A375 (cell line): ENCODE measurements around the gene CCDC47. TPM values are rescaled to one million over a fixed set of nuclear protein-coding genes. Genes with fewer than 3 reads are reported as not detected.

Experiments used
- total RNA-seq: library from RNA; depleted of rRNA; stranded (reverse); fragments of >200 nt; shearing (Covaris generic); gene quantifications from 2 replicates; pipeline ENCODE4 v1.2.3, GENCODE V29; 2014; rRNA removed

The CCDC47 gene
- 73.7 and 79.6 TPM in 2 replicates for total RNA-seq

DNA sequence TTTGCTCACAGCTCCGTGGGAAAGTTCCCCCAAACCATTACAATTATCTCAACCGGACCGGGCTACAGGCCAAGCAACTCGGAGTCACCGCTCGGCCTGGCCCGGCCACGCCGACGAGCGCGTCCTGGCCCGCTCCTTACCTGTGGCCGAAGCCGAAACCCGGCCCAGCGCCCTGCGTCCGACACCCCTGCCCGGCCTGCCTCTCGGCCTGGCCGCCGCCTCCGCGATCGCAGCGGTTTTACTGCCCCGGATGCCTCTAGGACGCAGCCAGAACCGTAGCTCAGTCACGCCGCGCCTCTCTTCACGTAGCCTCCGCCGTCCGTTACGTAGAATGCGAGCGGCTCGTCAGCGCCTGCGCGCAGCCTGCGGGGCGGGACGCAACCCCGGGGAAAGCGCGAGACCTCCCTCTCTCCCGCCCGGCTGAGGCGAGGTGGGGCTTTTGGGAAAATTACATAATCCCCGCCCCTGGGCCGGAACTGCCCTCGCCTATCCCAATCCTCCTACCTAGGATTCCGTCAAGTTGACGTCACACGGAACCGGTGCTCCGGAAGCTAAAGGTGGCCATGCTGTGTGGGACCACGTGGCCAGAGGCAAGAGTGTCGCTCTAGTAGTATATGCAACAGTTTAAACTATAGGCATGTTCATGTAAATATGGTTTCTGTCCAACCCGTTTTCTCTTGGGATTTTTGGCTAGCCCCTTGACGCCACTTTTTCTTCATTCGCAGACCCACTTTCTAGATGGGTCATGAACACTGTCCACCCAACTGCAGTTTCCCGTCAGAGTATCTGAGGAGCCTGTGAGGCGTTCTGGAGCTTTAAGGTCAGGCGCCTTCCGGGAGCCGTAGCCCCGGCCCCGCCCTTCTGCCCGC, at the start of gene CCDC47:
TSS of gene CCDC47 (minus strand) at position 326 of the 869 bp plus-strand sequence. CDS start 7,422 bp downstream, outside the sequence.

DNA sequence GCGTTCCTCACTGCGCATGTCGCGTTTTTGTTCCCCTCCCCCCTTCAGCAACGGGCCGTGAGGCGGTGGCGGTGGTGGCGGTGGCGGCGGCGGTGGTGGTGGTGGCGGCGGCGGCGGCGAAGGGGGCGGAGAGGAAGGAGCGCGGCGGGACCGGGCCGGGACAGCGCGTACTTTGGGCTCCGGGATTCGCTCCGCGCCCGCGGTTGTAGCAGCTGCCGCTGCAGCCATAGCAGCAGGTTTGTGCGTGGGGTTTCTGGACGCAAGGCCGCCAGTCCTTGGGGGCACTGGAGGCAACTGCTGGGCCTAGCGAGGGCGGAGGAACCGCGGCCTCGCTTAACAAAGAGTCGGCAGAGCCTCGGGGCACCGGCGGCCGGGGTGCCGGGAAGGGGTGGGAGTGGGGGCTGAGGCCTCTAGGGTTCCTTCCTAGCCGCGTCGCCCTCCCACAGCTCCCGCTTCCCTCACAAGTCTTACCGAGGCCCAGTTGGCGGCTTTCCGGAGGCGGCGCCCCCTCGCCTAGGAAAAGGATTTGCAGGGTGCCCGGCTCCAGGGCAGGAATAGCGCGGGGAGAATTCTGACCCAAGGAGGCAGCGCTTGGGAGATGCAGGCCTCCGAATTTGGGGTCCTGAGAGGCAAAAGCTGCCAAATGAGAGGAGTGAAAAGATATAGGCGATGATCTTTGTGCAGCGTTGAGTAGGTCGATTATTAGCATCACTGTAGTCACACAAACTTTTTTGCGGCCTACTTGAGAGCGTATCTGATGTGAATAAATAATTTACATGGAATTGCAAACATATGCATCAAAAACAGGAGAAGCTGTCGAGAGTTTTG, 958 bp upstream of the CCDC47 start, which contains the start of gene DDX42:
TSS of gene DDX42 (plus strand) at position 30 of the 828 bp plus-strand sequence. CDS start 12,880 bp downstream, outside the sequence.

DNA sequence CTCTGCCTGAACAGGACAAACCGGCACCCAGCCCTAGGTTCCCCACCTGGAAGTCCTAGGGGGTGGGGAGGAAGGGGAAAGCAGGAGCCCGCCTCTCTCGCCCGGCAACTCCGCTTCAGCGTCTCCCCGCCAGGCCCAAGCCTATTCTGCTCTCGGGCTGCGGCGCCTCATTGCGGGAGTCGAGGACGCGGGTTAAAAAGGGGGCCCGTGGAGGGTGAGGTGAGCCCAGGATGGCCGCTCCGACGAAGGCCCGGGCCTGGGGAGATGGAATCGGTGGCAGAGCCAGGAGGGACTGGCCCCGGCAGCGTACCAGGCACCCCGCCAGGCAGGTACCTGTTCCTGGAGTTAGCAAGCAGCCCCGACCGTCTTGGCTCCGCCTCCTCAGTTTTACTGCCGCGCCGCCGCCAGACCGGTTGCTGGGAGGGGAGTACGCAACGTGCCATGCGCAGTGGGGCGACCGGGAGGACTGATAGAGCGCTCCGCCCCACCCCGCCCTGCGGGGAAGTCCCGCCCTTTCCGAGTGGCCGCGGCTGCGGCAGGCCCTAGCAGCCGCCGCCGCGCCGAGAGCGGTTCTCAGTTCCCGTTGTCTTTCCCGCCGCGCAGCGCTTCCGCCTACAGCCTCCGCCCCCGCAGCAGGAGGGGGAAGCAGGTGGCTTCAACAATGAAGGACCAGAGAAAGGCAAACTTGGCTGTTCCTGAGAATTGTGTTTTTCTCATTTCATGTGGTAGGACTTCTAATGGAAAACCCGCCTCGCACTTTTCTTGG, 31.8 kb downstream of the CCDC47 start, which contains the start of gene STRADA:
TSS of gene STRADA (minus strand) at position 392 of the 766 bp plus-strand sequence. CDS start 13,430 bp downstream, outside the sequence.

GRCh38 chr17:63699638-63700527, 73.5 kb downstream of the CCDC47 start, which contains the start of gene LIMD2:
Gene LIMD2, minus strand, starts transcription at chr17:63700125. Its CDS starts 827 bp downstream, at chr17:63699298.

Other genes with a start within 250 kb of the CCDC47 start
- gene DCAF7, start 223.1 kb downstream of the CCDC47 start, total RNA-seq = 25.4 and 27.5 TPM in 2 replicates
- gene TACO1, start 172.7 kb downstream of the CCDC47 start, total RNA-seq = 30.1 and 30.6 TPM in 2 replicates
- gene MAP3K3, start 151.2 kb downstream of the CCDC47 start, total RNA-seq = 19.0 and 22.9 TPM in 2 replicates
- 20.9 and 23.7 TPM in 2 replicates for gene LIMD2, start 73.5 kb downstream of the CCDC47 start, total RNA-seq
- 18.3 and 22.6 TPM in 2 replicates for gene STRADA, start 31.8 kb downstream of the CCDC47 start, total RNA-seq
- 61.0 and 70.2 TPM in 2 replicates for gene DDX42, start 573 bp upstream of the CCDC47 start, total RNA-seq
- gene PSMC5, start 53.8 kb upstream of the CCDC47 start, total RNA-seq = 100 and 120 TPM in 2 replicates
- gene FTSJ3, start 54.1 kb upstream of the CCDC47 start, total RNA-seq = 143 and 158 TPM in 2 replicates
- 109 and 111 TPM in 2 replicates for gene SMARCD2, start 69.1 kb upstream of the CCDC47 start, total RNA-seq
- not detected in 2 replicates for gene CSH2, start 100.1 kb upstream of the CCDC47 start, total RNA-seq
- gene GH2, start 108.3 kb upstream of the CCDC47 start, total RNA-seq = not detected in 2 replicates
- gene CSH1, start 123.0 kb upstream of the CCDC47 start, total RNA-seq = not detected in 2 replicates
- not detected in 2 replicates for gene CSHL1, start 137.7 kb upstream of the CCDC47 start, total RNA-seq
- not detected in 2 replicates for gene GH1, start 145.2 kb upstream of the CCDC47 start, total RNA-seq
- gene CD79B, start 158.7 kb upstream of the CCDC47 start, total RNA-seq = not detected in 2 replicates
- not detected in 2 replicates for gene SCN4A, start 199.3 kb upstream of the CCDC47 start, total RNA-seq
- gene PRR29, start 224.8 kb upstream of the CCDC47 start, total RNA-seq = 0.03 and 0.08 TPM in 2 replicates
- gene ICAM2, start 247.0 kb upstream of the CCDC47 start, total RNA-seq = not detected in 2 replicates